NOMO-1 treated with DMSO at 0.1 percent for 48 hours (cell line): ENCODE results near the gene MPP4.

ENCODE experiments used
- DNase-seq: peaks from one replicate; lab custom pipeline; 2025; ENCODE audit not compliant: unreplicated experiment; lab: John Stamatoyannopoulos, UW

The MPP4 gene

DNA sequence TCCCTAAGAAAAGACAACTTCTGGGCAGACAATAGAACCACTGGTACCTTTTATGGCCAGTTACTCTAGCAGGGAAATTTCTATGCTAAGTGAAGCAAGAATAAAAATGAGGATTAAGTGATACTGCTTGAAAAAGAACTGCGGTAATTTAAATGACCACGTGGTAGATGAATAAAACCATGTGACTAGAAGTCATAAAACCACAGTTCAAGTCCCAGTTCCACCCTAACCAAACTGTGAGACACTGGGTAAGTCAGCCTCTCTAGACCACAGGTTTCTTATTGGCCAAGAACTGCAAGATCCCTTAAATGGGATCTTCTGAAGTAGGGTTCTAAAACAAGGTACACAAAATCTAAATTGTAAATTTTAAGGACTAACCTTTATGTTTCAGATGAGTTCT, 67.9 kb downstream of the MPP4 start:
- DNase-seq: no peak

DNA sequence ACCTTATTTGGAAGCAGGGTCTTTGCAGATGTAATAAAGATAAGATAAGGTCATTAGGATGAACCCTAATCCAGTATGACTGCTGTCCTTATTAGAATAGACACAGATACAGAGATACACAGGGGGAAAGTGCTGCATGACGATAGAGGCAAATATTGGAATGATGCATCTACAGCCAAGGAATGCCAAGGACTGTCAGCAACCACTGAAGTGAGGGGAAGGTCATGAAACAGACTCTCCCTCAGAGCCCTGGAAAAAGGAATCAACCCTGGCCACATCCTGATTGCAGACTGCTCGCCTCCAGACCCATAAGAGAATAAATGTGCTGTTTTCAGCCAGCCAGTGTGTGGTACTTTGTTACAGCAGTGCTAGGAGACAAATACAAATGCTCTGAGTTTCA, 69.9 kb downstream of the MPP4 start:
- DNase-seq: no peak

DNA sequence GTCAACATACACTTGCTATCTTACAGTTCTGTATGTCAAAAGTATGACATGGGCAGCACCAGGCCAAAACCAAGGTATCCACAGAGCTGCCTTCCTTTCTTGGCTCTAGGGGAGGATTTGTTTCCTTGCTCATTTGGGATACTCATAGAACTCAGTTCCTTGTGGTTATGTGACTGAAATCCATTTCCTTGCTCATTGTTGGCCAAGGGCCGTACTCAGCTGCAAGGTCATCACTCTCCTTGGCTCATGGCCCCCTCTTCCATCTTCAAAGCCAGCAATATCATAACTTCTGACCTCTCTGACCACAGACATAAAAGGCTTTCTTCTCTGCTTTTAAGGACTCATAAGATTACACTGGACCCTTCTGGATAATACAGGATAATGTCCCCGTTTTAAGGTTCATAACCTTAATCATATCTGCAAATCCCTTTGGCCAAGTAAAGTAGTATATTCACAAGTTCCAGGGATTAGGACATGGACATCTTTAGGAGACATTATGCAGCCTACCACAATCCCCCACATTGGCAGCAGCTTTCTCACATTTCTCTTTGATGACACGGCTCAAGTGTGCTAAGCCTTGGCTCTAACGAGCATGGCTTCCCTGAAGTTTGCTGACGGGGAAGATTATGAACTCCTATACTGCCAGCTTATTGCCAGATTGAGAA, 76.0 kb downstream of the MPP4 start:
- no peak for DNase-seq

DNA sequence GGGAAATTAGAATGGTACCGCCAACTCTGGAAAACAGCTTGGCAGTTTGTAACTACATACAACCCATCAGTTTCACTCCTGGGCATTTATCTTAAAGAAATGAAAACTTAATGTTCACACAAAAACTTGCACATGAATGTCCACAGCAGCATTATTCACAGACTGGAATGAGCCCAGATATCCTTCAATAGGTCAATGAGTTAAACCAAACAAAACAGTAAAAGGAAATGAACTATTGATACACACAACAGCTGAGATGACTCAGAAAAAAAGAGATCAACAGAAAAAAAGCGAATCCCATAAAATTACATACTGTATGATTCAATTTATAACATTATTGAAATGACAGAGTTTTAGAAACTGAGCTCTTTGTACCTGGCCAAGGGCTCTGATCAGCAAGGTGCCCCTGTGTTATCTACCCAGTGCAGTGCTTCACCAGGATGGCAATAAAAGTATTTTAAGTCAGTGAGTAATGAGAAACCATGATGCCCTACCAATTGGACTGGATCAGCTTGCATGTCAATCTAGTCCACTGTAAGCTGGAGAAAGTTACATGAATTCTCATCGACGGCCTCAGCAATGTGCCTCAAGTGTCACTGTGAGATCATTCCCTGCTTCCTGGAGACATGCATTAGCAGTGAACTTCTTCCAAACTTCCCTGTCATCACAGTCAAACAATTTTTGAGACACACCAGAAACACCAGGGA, 77.0 kb downstream of the MPP4 start:
- no peak for DNase-seq

DNA sequence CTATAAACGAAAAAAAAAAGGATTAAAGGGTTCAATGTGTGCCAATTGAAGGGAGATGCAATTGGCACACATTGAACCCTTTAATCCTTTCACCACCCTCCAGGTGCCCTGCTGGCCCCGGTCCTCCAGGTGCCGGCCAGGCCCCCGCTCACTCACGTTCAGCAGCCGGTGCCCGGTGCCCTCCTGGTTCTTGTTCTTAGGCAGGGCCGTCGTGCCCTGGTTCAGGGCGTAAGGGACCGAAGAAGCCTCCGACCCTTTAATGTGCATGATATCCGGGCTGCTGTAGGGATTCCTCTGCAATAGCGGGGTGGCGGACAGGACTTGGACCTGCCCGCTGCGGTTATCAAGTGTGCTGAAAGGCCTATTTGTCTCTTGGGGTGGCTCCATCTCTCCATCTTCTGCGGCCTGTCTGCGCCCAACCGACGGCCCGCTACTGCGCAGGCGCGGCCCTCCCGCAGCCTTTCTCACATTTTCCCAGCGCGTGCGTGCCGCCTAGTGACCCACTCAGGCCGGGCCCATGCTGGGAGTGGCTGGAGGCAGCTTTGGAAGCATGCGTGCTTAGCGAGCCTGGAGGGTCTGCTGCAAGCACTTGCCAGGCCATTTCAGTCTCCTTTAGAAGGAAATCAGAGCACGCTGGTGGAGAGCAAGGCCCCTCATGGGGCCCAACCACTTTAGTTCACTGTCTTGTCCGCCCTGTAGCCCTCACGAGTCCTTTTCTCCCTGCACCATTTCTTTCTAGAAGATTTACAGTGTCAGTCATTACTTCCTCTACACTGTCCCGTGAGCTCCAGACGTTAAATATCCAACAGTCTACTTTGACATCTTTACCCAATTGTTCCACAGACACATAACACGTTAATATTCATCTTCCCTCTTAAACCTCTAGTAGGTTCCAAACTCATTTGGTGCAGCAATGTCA, 79.4 kb downstream of the MPP4 start:
- peak; percentile 6 for DNase-seq

DNA sequence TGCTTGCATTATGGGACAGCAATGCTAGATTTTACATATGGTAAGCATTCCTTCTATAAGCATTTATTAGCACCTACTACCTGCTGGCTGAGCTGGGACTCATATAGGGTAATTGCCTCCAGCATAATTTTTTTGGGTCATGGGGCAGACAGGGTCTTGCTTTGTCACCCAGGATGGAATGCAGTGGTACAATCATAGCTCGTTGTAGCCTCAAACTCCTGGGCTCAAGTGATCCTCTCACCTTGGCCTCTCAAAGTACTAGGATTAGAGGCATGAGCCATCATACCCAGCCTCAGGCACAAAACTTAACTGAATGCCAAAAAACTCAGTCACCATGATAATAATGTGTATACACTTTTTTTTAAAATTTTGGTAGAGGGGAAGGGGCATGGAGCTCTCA, 90.4 kb downstream of the MPP4 start:
- no peak for DNase-seq

DNA sequence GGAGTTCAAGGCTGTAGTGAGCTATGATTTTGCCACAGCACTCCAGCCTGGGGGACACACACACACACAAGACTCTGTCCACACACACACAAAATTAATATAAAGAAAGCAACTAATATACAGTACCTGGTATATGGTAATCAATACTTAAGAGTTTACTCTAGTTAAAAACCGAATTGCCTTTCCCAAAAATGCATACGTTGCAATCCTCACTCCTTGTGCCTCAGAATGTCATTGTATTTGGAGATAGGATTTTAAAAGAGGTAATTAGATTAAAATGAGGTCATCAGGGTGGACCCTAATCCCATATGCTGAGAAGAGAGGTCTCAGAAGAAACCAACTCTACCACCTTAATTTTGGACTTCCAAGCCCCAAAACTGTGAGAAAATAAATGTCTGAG, 90.9 kb downstream of the MPP4 start:
- no peak for DNase-seq

DNA sequence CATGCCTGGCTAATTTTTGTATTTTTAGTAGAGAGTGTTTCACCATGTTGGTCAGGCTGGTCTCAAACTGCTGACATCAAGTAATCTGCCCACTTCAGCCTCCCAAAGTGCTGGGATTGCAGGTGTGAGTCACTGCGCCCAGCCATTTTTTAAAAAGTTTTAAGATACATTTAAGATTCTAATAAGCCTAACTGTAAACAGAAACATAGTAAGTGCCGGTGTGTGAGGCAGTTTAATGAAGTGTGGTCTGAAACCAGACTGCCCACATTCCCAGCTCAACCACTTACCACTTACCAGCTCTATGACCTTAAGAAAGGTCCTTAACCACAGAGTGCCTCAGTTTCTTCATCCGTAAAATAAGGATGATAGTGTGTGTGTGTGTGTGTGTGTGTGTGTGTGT, 97.5 kb downstream of the MPP4 start:
- DNase-seq: no peak

DNA sequence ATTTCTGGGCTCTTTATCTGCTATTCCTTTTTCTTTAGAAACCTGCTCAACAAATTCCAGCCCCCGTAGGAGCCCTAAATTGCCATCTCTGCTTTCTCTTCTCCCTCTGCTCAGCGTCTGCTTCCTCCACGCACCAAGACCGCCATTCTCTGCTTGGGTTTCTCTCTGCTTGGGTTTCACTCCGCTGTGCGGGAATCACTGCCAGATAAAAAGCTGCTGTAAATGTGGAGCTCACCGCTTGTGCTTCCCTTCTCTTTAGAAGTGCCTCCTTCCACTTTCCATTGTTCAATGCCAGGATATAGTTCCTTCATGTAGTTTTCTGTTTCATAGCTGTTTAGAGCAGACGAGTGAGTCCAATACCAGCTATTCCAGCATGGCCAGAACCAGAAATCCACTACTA, 101.0 kb downstream of the MPP4 start:
- no peak for DNase-seq
